IPS-18a (cell line): ENCODE measurements around the gene ZNF143.
A peak's percentile ranks its signal among the peaks of the same experiment; 100 is the strongest.

ENCODE experiments used
- H3K27ac ChIP-seq: one replicate; pipeline ENCODE4 v1.5.1; 2013; ENCODE audit warnings: low read length
- H3K27me3 ChIP-seq: one replicate; pipeline ENCODE4 v1.6.1; 2013; ENCODE audit warnings: mild to moderate bottlenecking, low read length; ENCODE audit not compliant: control insufficient read depth, insufficient read depth
- H3K36me3 ChIP-seq: one replicate; pipeline ENCODE4 v1.6.1; 2013; ENCODE audit warnings: low read depth, low read length; ENCODE audit not compliant: control insufficient read depth
- H3K4me1 ChIP-seq: one replicate; pipeline ENCODE4 v1.6.1; 2013; ENCODE audit warnings: low read depth, low read length; ENCODE audit not compliant: control insufficient read depth
- H3K4me3 ChIP-seq: one replicate; pipeline ENCODE4 v1.5.1; 2013; ENCODE audit warnings: low read length
- H3K9ac ChIP-seq: one replicate; pipeline ENCODE4 v1.6.1; 2013; ENCODE audit warnings: mild to moderate bottlenecking, low read length, moderate library complexity
- H3K9me3 ChIP-seq: one replicate; pipeline ENCODE4 v1.6.1; 2013; ENCODE audit warnings: low read depth, low read length; ENCODE audit not compliant: control insufficient read depth

The ZNF143 gene

DNA sequence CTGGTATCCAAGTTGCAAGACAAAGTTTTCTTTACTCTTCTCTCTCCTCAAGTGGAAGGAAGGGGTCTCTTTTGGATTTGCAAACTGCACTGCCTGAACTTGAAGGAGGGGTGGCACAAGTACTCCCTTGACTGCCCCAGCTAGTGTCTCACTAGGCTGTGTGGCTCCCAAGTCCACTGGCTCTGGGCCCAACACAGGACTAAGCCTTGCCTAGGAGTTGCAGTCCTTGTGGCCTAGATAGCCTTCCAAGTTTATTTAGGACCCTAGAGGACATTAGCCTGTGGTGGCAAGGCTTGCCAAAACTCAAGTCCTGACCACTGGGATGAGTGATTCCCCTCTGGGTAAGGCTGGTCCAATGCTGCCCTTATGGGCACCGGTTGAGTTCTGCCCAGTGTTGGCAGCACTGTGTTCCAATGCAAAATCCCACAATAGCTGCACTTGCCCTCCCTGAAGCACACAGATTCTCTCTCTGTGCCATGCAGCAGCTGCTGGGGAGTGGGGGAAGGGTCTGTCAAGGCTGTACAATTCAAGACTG is 102.5 kb downstream of the ZNF143 start:
- Histone ChIP-seq H3K9me3 (no peaks in the 10 kb centered on the region), H3K9ac (no peak overlapping the region), H3K4me3 (no peak overlapping the region), H3K27ac (no peak overlapping the region), H3K4me1 (peaks cover 17% of the 10 kb centered on the region), H3K27me3 (no peaks in the 10 kb centered on the region), H3K36me3 (no peaks in the 10 kb centered on the region)

DNA sequence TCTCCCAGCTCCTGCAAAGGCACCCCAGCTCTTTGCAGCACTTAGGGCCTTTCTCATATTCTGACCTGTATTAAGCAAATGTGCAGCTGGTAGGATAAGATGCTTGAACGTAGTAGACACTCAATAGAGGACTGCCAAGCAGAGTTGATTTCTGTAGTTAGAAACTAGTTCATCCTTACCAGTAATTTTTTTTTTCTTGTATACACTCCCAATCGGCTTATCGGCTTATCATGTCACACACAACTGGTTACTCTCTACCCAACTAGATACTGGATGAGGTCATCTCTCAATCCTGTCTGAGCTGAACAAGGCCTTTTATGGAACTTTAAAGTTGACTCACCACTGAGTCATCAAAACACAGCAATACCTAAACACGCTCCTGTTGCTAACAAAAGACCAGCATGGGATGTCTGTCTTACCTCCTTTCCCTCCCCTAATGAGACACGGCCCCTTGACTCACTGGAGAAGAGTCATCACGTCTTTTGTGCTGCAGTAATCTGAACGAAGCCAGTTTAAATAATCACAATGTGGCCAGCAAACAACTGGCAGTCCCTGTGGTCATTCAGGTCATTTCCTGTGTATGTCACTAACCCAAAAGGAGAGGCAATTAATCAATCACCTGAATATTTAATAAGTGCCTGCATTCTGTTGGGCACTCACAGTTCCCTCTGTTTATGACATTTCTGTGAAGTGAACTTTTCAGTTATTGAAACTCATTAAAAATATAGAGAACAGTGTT is 105.2 kb downstream of the ZNF143 start:
- no peaks in the 10 kb centered on the region for H3K9me3 ChIP-seq
- no peak overlapping the region for H3K4me3 ChIP-seq
- peaks cover 33% of the 10 kb centered on the region for H3K4me1 ChIP-seq
- H3K27me3 ChIP-seq = no peaks in the 10 kb centered on the region
- H3K36me3 ChIP-seq = no peaks in the 10 kb centered on the region
- H3K9ac ChIP-seq = peak overlapping the region; percentile 22
- peak overlapping the region; percentile 32 for H3K27ac ChIP-seq

DNA sequence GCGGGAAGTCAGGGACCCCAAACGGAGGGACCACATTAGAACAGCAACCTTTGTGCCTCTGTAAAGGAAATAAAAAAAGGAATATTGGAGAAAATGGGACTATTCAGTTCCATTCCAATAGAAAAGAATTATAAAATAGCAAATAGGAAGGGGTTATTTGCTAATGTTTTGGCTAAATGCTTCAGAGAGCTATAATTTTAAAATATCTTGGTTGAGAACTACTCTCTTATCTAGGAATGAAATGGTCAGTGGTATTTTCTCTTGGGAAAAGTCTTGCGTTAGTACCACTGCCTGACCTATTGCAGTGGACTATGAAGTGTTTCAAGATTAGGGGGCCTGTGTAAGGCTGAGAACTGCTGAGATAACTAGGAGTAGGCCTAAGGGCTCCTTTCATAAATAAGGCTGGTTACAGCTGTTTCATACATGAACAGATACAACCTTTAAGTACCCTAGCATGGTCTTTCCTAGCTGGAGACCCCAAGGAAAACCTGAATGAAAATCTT is 105.8 kb downstream of the ZNF143 start:
- H3K4me1 ChIP-seq = peaks cover 33% of the 10 kb centered on the region
- H3K27me3 ChIP-seq = no peaks in the 10 kb centered on the region
- peak overlapping the region; percentile 22 for H3K9ac ChIP-seq
- no peak overlapping the region for H3K4me3 ChIP-seq
- H3K27ac ChIP-seq = peak overlapping the region; percentile 32
- no peaks in the 10 kb centered on the region for H3K36me3 ChIP-seq
- no peaks in the 10 kb centered on the region for H3K9me3 ChIP-seq

DNA sequence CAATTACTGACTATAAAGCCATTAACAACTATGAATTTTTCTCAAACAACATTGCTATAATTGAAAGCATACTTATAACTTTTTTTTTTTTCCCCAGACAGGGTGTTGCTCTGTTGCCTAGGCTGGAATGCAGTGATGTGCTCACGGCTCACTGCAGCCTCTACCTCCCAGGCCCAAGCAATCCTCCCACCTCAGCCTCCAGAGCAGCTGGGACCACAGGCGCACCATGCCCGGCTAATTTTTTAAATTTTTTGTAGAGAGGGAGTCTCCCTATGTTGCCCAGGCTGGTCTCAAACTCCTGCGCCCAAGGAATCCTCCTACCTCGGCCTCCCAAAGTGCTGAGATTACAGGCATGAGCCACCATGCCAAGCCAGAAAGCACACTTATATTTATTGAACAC is 106.6 kb downstream of the ZNF143 start:
- no peaks in the 10 kb centered on the region for H3K27me3 ChIP-seq
- H3K4me1 ChIP-seq = peaks cover 33% of the 10 kb centered on the region
- H3K27ac ChIP-seq = no peak overlapping the region
- no peak overlapping the region for H3K9ac ChIP-seq
- no peaks in the 10 kb centered on the region for H3K9me3 ChIP-seq
- no peak overlapping the region for H3K4me3 ChIP-seq
- H3K36me3 ChIP-seq = no peaks in the 10 kb centered on the region

DNA sequence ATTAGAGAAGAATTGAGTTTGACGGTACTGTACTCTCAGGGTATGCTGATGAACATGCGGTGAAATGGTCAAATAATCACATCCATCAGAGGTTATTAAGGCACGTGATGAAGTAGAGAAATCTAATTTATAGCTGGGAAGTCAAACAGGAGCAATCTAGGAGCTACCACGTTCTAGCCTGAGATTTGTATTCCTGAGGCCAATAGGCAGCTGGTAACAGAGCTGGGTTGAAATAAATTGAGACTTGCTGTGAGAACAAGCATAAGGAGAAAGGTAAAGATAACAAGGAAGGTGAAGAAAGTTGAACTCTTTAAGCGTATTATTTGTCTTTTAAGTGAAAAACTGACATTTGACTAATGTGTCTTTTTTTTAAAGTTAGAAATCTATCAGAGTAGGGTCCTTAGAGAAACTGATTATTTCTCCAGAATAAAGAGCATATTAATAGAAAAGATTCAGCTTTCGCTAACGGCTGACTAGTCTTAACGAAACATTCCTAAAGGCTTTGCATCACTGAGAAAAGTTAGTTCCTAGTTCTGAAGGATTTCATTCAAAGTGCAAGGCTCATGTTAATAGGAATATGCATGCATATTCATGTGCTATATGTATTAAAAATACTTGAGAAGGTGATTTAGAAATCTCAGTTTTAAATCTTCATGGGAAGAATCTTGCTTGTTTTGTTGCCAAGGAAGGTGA is 107.5 kb downstream of the ZNF143 start:
- peak overlapping the region; percentile 78 for H3K27ac ChIP-seq
- peak overlapping the region; percentile 69 for H3K9ac ChIP-seq
- no peaks in the 10 kb centered on the region for H3K27me3 ChIP-seq
- peak overlapping the region; percentile 1 for H3K4me3 ChIP-seq
- H3K36me3 ChIP-seq = no peaks in the 10 kb centered on the region
- peaks cover 33% of the 10 kb centered on the region for H3K4me1 ChIP-seq
- no peaks in the 10 kb centered on the region for H3K9me3 ChIP-seq

DNA sequence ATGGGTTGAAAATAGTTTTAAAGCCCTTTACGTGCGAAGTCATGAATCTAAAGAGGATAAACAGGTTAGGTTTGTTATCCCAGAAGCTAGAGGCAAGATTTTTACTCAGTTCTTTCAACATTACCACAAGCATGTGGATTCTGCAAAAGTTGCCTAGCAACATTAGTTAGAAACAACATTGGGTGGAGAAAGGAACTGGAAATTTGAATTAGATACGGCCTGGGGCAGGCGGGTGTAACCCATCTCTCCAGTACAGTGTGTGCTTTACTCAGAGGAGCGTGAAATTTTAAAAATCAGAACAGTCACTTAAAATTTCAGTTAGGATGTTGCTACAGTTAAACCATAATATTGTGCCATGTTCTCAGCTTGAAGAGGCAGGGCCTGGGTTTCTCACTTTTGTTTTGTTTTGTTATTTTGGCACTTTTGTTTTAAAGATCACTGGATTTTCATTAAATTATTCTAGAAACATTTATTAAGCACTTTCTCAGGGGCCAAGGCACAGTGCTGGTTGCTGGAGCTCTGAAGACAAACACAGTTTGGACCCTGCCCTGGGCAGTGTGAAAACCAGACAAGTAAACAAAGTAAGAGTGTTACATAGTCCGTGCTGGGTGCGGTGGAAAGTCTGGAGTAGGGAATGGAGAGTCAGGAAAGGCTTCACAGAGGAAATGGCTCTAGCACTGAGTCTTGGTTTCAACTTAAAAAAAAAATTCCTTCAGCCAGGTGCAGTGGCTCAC is 108.2 kb downstream of the ZNF143 start:
- Histone ChIP-seq H3K4me1 (peaks cover 33% of the 10 kb centered on the region), H3K27me3 (no peaks in the 10 kb centered on the region), H3K36me3 (no peaks in the 10 kb centered on the region), H3K9ac (peak overlapping the region; percentile 69), H3K27ac (peak overlapping the region; percentile 78), H3K4me3 (peak overlapping the region; percentile 1), H3K9me3 (no peaks in the 10 kb centered on the region)

DNA sequence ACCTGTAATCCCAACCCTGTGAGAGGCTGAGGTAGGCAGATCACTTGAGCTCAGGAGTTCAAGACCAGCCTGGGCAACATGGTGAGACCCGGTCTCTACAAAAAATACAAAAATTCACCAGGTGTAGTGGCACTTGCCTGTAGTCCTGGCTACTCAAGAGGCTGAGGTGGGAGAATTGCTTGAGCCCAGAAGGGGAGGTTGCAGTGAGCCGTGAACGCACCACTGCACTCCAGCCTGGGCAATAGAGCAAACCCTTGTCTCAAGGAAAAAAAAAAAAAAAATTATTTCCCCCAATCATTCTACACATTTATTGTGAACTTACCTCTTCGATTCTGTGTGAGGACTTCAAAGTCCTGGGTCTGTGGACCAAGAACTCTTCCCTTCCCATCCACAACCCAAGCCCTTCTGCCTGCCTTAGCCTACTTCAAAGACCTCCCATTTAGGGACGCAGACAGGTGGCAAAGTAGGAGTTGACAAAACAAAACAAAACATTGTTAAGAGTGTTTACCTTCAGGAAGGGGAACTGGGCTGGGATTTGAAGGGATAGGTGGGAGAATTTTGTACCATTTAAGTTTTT is 108.9 kb downstream of the ZNF143 start:
- Histone ChIP-seq H3K36me3 (no peaks in the 10 kb centered on the region), H3K9ac (peak overlapping the region; percentile 69), H3K27me3 (no peaks in the 10 kb centered on the region), H3K27ac (peak overlapping the region; percentile 78), H3K4me1 (peaks cover 33% of the 10 kb centered on the region), H3K9me3 (no peaks in the 10 kb centered on the region), H3K4me3 (no peak overlapping the region)

DNA sequence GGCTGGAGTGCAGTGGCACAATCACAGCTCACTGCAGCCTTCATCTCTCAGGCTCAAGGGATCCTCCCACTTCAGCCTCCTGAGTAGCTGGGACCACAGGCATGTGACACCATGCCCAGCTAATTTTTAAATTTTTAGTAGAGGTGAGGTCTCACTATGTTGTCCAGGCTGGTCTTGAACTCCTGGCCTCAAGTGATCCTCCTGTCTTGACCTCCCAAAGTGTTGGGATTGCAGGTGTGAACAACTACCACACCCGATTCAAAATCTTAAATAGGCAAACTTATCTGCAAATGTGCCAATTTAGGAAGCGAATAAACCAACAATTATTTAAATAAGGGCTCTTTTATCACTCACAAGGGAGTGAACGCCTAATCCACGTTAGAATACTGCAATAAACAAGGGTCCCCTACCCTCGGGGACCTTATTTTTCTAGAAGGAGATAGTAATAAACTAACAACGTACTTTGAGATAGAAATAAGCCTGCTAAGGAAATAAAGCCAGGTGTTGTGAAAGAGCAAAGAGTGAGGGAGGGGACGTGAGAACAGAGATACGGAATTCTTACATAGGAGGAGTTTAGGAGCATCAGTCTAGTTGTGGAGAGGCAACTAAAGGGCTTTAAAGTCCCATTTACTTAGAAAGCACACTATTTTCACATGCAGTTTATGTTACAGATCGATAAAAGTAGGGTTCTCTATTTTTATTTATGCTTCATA is 109.7 kb downstream of the ZNF143 start:
- Histone ChIP-seq H3K36me3 (no peaks in the 10 kb centered on the region), H3K27ac (no peak overlapping the region), H3K4me3 (no peak overlapping the region), H3K9ac (no peak overlapping the region), H3K4me1 (peaks cover 34% of the 10 kb centered on the region), H3K9me3 (no peaks in the 10 kb centered on the region), H3K27me3 (no peaks in the 10 kb centered on the region)

DNA sequence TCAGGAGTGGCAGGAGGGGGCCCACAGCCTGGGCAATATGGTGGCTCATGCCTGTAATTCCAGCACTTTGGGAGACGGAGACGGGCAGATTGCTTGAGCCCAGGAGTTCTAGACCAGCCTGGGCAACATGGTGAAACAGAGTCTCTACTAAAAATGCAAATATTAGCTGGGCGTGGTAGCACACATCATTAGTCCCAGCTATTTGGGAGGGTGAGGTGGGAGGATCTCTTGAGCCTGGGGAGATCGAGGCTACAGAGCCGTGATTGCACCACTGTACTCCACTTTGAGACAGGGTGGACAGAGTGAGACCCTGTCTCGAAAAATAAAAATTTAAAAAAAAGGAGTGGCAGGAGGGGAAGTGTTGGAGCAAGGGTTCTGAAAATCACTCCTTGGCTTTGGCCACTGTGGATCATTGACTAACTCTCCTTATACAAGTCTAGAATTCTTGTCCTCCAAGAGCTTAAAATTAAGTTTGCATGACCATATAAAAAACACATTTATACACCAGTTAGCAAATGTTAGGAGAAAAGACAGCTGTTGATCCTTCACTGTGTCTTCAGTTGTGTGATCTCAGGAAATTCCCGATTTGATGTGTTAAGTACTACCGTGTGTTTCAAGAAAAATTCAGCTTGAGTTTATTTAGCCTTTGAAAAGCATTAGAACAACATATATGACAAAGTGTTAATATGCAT is 110.4 kb downstream of the ZNF143 start:
- no peak overlapping the region for H3K27ac ChIP-seq
- H3K4me3 ChIP-seq = no peak overlapping the region
- no peaks in the 10 kb centered on the region for H3K27me3 ChIP-seq
- no peak overlapping the region for H3K9ac ChIP-seq
- H3K9me3 ChIP-seq = no peaks in the 10 kb centered on the region
- H3K36me3 ChIP-seq = peaks cover 5% of the 10 kb centered on the region
- peaks cover 33% of the 10 kb centered on the region for H3K4me1 ChIP-seq

DNA sequence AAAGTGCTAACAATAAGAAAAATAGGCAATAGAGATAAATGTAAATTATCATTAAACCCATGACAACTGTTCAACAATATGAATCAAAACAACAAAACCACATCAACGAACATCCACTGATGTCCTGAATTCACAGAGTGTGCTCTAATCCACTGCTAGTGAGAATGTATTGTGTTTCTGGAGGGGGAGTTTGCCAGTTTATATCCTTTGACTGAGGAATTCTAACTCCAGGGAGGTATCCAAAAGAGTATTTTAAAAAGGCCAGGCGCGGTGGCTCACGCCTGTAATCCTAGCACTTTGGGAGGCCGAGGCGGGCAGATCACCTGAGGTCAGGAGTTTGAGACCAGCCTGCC is 110.9 kb downstream of the ZNF143 start:
- Histone ChIP-seq H3K4me3 (no peak overlapping the region), H3K27ac (no peak overlapping the region), H3K9me3 (no peaks in the 10 kb centered on the region), H3K9ac (no peak overlapping the region), H3K36me3 (peaks cover 10% of the 10 kb centered on the region), H3K27me3 (no peaks in the 10 kb centered on the region), H3K4me1 (peaks cover 31% of the 10 kb centered on the region)
